Vagina (tissue), 2 donors: ENCODE measurements around the gene TUBGCP2.

Source experiments
- POLR2AphosphoS5 ChIP-seq, 2 donors: sonication (generic); formaldehyde crosslinking; IDR thresholded peaks; one replicate each; pipeline ENCODE4 v1.9.0; 2017; ENCODE audit warnings: antibody characterized with exemption in 2 of 2, mild to moderate bottlenecking in 2 of 2, low read depth in 1 of 2; ENCODE audit not compliant: insufficient read depth in 1 of 2
- TF ChIP-seq, protein P1 (sequence below), 3 experiments: fragments of 450-650 bp in 2 of 3; fragments of 200-600 bp in 1 of 3; sonication (generic) in 1 of 3; IDR thresholded peaks; one replicate each; pipeline ENCODE4 v1.5.1; 2017 to 2019; ENCODE audit warnings: antibody characterized with exemption in 3 of 3, mild to moderate bottlenecking in 2 of 3, moderate library complexity in 2 of 3

DNA sequence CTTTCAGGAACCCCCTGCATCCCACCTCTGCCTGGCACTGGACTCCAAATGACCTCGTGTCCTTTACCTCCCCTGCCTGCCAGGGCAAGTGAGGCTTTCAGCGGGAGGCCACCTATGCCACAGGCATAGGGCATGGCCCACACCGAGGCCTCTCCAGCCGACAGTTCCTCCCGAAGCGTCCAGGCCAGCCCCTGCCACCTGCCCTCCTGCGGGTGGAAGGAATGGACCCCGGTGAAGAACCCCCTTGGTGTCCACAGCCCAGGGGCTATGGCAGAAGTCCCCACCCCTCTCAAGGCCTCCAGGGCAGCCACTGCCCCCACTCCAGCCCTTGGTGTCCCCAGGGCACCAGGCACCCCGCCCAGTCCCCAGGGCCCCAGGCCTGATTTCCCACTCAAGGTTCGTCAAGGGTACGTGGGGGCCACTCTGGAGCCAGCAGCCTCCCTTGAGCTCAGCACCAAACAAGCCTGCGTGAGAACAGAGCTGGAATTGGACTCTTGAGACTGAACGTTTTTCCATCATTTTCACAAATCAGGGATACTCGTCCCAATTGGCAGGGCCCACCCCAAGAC is 46.1 kb upstream of the TUBGCP2 start:
- no peak for TF ChIP-seq POLR2AphosphoS5 (IDR thresholded peaks at IDR 0.05; ENCODE audit: insufficient read depth in 1 of 2, low read depth in 1 of 2)
- TF ChIP-seq, protein P1, sequence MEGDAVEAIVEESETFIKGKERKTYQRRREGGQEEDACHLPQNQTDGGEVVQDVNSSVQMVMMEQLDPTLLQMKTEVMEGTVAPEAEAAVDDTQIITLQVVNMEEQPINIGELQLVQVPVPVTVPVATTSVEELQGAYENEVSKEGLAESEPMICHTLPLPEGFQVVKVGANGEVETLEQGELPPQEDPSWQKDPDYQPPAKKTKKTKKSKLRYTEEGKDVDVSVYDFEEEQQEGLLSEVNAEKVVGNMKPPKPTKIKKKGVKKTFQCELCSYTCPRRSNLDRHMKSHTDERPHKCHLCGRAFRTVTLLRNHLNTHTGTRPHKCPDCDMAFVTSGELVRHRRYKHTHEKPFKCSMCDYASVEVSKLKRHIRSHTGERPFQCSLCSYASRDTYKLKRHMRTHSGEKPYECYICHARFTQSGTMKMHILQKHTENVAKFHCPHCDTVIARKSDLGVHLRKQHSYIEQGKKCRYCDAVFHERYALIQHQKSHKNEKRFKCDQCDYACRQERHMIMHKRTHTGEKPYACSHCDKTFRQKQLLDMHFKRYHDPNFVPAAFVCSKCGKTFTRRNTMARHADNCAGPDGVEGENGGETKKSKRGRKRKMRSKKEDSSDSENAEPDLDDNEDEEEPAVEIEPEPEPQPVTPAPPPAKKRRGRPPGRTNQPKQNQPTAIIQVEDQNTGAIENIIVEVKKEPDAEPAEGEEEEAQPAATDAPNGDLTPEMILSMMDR (IDR thresholded peaks at IDR 0.05), result no peak
